Measurements from ENCODE around the gene ZBTB16. TPM values are rescaled to one million over a fixed set of nuclear protein-coding genes. Genes with fewer than 3 reads are reported as not detected.

The ZBTB16 gene
- total RNA-seq, 3 donors from 2014 or later, result 4.9 to 82.1 (median 48.8) TPM

DNA sequence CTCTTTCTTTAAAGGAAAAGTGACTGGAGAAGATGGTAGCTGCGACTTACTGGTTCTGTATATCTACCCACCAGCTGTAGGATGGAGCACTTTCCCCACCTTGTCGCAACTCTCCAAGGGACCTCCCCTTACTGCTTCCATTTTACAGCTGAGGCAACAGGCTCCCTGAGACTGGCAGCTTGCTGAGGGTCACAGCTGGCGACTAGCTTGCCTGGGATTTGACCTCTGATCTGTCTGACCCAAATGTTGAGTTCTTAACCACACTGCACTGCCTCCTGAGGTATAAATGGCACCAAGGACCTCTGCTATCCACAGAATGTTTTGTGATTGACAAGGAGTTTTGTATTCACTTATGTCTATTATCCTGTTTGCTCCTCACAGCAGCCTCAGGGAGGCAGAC, 121.7 kb downstream of the ZBTB16 start:
- Histone ChIP-seq H3K36me3 (ENCODE audit: low read depth) (no peaks in the 10 kb centered on the region), H3K4me3 (no peak overlapping the region), H3K9me3 (no peaks in the 10 kb centered on the region), H3K4me1 (ENCODE audit: low read depth) (peaks cover 58% of the 10 kb centered on the region)
- DNase-seq, result peak in 1 of 3 donors; percentile 19
- no peak for TF ChIP-seq CTCF (IDR thresholded peaks at IDR 0.05)
- intact Hi-C loops (cut with DNase I, micrococcal nuclease), result no loop called here
- ATAC-seq, result no peak

DNA sequence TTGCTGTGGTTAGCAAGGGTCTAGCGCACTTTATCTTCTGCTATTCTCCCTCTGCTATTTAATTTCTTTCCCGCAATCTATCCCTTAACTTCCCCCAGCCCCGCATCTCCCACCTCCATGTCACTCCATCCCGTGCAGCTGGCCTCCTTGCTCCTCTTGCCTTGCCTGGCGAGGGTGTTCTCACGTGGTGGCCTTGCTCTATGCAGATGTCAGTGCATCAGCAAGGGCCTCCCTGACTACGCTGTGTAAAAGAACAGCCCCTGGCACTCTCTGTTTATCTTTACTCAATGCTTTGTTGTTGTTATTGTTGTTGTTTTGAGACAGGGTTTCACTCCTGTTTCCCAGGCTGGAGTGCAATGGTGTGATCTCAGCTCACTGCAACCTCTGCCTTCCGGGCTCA, 122.2 kb downstream of the ZBTB16 start:
- ATAC-seq, result no peak
- Histone ChIP-seq H3K36me3 (ENCODE audit: low read depth) (no peaks in the 10 kb centered on the region), H3K4me3 (no peak overlapping the region), H3K4me1 (ENCODE audit: low read depth) (peaks cover 52% of the 10 kb centered on the region), H3K9me3 (no peaks in the 10 kb centered on the region)
- TF ChIP-seq CTCF (IDR thresholded peaks at IDR 0.05), result no peak
- intact Hi-C loops (cut with DNase I, micrococcal nuclease), result no loop called here
- peak in 1 of 3 donors; percentile 15 for DNase-seq

GRCh38 chr11:114182471-114183043, 123.0 kb downstream of the ZBTB16 start:
- intact Hi-C loops (cut with DNase I, micrococcal nuclease), result no loop called here
- no peak for DNase-seq
- Histone ChIP-seq H3K36me3 (ENCODE audit: low read depth) (no peaks in the 10 kb centered on the region), H3K9me3 (no peaks in the 10 kb centered on the region), H3K4me3 (no peak overlapping the region), H3K4me1 (ENCODE audit: low read depth) (peaks cover 44% of the 10 kb centered on the region)
- ATAC-seq, result no peak
- no peak for TF ChIP-seq CTCF (IDR thresholded peaks at IDR 0.05)

DNA sequence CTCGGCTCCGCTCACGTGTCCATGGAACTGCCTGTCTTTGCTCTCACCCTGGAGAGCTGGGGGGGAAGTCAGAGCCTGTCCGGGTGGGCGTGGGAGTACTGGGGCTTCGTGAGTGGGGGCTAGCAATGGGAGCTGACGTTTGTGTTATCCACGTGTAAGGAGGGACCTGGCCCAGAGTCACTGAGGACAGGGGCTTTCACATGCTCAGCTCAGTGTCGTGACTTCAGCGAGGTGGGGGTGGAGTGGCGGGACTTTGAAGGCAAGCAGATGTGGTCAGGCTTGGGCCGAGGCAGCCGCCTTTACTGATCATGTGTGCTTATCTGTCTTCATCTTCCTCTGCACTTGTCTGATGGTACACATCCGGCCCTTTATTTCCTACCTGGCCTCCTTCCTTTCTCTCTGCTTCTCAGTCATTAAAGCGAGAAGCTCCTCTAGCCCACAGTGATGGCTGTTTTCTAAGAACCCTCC, 123.6 kb downstream of the ZBTB16 start:
- Histone ChIP-seq H3K36me3 (ENCODE audit: low read depth) (no peaks in the 10 kb centered on the region), H3K9me3 (no peaks in the 10 kb centered on the region), H3K4me1 (ENCODE audit: low read depth) (peaks cover 39% of the 10 kb centered on the region), H3K4me3 (no peak overlapping the region)
- intact Hi-C loops (cut with DNase I, micrococcal nuclease), result no loop called here
- DNase-seq (peak in 2 of 3 donors; percentile 48 to 82), ATAC-seq (peak; percentile 11)
- no peak for TF ChIP-seq CTCF (IDR thresholded peaks at IDR 0.05)

DNA sequence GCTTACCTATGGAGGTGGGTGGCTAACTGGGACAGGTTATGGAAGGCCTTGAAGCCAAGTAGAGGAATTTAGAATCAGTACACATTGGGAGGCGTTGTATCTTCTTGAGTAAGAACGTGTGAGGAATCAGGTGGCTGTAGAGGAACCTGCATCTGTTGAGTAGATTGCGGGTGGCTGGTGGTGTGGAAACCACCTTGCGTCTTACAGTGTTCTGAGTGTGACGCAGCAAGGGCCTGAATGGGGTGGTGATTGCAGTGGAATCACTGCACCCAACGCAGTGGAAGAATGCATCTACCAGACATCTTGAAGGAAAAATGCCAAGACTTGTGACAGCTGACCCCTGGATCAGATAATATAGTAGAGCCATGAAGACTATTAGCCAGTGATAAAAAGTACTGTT, 125.9 kb downstream of the ZBTB16 start:
- Histone ChIP-seq H3K4me1 (ENCODE audit: low read depth) (peaks cover 17% of the 10 kb centered on the region), H3K9me3 (no peaks in the 10 kb centered on the region), H3K36me3 (ENCODE audit: low read depth) (no peaks in the 10 kb centered on the region), H3K4me3 (no peak overlapping the region)
- intact Hi-C loops (cut with DNase I, micrococcal nuclease), result no loop called here
- no peak for DNase-seq
- no peak for ATAC-seq
- no peak for TF ChIP-seq CTCF (IDR thresholded peaks at IDR 0.05)

DNA sequence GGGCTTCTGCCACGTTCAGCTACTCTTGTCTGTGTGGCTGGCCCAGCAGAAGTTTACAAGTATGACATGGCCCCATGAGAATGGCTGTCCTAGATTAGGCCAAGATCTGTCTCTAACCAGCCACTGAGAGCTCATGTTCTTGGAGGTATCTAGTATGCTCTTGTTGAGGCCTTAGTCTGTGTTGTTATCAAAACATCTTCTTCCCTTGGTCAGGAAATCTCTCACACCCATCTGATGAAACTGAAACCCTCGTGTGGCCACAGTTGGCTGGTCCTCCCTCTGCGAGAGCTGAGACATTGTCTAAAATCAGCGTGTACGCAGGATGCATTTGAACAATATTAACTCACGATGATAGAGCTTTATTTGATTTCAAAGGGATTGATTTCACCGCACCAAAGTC, 127.7 kb downstream of the ZBTB16 start:
- no peak overlapping the region for H3K4me3 ChIP-seq
- H3K4me1 ChIP-seq (ENCODE audit: low read depth), result peaks cover 3% of the 10 kb centered on the region
- H3K36me3 ChIP-seq (ENCODE audit: low read depth), result no peaks in the 10 kb centered on the region
- DNase-seq, result no peak
- ATAC-seq, result peak; percentile 42
- TF ChIP-seq CTCF (IDR thresholded peaks at IDR 0.05), result no peak
- H3K9me3 ChIP-seq, result no peaks in the 10 kb centered on the region
- intact Hi-C loops (cut with DNase I, micrococcal nuclease), result no loop called here

Measured in mucosa of descending colon (tissue), 3 donors.